Measurements from ENCODE around the gene DTNA. TPM values are rescaled to one million over a fixed set of nuclear protein-coding genes. Genes with fewer than 3 reads are reported as not detected.
"Not testable (repeated sequence)": the region's sequence is repeated elsewhere in the genome, so short reads cannot be mapped to it uniquely, and the experiment has no call there.

The DTNA gene
- polyA plus RNA-seq, 3 donors, result 20.2 to 25.2 (median 20.5) TPM

DNA sequence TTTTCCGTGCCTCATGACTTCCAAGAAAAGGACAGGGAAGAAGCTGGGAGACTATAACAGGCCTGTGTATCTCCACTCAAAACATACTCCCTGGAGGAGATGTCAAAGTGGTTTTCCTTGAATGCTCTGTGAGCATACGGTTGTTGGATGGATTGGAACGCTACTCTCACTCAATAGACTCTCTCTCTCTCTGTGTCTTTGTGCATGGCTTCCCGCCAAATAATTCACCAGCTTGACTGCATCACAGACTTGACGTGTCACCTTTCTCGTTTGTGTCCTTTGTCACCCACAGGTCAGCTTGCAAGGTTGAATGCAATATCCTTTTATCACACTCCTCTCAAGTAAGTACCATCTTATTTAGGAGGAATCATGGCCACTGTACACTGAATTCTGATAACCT, 174.3 kb downstream of the DTNA start:
- DNase-seq (ENCODE audit: low read depth in 3 of 3, low spot score in 2 of 3), result no peak

DNA sequence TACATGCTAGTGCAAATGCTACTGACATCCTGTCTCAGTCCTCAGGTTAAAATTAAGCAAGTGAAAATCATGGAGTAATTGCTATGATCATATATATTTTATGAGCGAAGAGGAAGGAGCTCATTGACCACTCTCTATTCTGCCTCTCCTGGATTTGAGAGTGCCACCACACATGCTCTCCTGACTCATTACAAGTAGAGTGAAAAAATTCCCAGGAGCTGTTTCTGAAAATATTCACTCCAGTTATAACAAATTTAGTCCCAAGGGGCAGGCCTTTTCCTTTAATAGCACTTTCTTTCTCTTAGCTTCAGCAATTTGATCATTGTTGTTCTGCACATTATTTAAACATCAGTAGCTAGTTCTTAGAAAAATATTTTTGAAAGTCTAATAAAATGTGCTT, 176.1 kb downstream of the DTNA start:
- no peak for DNase-seq (ENCODE audit: low read depth in 3 of 3, low spot score in 2 of 3)

DNA sequence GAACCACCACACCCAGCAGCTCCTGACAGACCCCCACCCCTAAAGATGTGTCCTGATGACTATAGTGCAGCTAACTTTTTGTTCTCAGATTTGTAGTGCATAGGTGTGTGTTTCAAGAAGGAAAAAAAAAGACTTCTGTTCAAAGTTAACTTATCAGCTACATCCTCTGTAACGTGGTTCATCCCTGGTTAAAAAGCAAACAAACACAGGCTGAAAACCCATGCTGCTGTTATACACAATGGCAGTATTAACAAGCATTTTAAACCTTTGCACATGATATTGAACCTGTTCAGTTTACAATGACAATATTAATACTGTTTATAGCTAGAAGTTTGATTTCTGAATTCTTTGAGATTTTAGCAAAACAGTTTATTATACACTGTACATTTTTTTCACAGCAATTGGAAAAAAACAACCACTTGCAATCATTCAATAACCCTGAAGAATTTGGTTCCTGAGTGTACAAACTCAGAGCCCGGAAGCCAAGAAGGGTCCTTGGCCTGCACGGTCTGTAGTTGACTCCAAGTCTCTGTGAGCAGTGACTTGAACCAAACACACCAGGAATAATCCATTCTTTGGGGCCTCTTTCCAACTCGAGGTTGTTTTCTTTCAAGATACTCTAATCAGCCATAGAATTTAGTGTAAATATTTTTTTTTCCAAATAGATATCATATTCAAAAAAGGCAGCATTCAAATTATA, 177.9 kb downstream of the DTNA start:
- DNase-seq (ENCODE audit: low read depth in 3 of 3, low spot score in 2 of 3), result no peak

DNA sequence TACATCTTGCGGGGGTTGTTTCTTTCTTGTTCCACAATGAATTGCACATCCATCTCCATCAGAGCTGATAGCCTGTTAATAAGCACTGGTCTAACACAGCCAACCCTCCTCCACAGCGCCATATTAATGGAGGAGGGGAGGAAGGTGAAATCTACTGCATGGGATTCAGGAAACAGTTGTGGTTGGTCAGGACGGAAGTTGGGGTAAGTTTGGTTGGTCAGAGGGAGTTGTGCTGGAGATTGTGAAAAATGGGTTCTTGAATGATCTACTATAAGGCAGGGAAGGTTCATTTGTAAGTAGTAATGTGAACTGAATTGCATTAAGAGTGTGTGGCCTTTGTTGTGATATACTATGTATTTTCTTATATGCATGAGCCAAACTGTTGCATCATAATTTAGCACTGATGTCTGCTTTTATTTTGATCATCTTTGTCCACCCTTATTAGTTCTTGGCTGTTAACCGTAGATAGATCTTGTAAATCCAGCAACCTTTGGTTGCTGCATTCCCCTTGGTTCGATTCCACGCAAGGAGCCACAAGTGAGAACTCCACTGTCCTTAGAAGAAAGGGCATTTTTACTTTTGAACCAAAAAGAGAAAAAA, 180.5 kb downstream of the DTNA start:
- DNase-seq (ENCODE audit: low read depth in 3 of 3, low spot score in 2 of 3), result no peak

DNA sequence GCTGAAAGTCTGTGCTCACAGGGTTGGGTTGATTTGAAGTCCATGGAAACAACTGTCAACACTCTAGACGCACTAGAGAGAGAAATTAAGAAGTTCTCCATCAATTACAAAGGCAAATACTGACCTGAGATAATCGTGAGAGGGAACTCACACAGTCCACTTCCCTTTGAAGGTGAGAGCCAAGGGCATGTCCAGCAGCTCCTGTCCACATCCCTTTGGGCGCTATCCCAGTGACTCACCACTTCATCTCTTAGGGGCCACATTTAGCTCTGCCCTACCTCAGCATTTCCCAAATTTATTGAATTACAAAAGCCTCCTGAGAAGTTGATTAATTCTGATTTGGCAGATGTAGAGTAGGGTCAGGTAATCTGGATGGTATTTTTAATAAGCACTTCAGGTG, 182.3 kb downstream of the DTNA start:
- no peak for DNase-seq (ENCODE audit: low read depth in 3 of 3, low spot score in 2 of 3)

DNA sequence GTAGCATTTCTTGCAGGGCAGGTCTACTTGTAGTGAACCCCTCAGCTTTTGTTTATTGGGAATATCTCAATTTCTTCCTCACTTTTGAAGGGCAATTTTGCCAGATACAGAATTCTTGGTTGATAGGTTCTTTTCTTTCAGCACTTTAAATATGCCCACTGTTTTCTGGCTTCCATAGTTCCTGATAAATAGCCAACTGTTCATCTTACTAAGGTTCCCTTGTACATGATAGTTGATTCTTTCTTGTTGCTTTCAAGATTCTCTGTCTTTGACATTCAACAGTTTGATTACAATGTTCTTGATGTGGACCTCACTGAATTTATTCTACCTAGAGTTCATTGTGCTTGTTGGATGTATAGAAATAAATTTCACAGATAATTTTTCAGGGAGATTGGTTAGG, 183.1 kb downstream of the DTNA start:
- no peak for DNase-seq (ENCODE audit: low read depth in 3 of 3, low spot score in 2 of 3)

DNA sequence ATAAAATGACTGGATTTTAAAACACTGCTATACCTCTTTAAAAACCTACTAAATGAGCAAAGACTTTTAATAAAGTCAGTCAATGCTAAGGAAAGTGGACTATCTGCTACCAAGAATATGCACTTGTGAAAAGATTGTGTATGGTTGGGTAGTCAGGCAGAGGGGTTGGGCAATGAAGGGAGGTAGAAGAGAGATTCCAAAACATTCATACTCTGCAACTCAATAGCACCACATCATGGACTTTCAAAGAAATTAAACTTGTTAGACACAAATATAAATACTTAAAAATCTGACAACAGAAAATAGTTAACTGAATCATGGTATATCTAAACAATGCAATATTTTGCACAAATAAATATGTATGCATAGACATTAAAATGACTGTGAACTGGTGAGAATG, 191.2 kb downstream of the DTNA start:
- no peak for DNase-seq (ENCODE audit: low read depth in 3 of 3, low spot score in 2 of 3)

DNA sequence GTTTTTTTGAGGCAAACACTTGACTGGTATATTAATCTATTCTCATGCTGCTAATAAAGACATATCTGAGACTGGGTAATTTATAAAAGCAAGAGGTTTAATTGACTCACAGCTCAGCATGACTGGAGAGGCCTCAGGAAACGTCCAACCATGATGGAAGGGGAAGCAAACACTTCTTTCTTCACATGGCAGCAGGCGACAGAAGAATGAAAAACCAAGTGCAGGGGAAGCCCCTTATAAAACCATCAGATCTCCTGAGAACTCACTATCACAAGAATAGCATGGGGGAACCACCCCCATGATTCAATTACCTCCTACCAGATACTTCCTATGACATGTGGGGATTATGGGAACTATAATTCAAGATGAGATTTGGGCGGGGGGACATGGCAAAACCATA, 194.9 kb downstream of the DTNA start:
- no peak for DNase-seq (ENCODE audit: low read depth in 3 of 3, low spot score in 2 of 3)

DNA sequence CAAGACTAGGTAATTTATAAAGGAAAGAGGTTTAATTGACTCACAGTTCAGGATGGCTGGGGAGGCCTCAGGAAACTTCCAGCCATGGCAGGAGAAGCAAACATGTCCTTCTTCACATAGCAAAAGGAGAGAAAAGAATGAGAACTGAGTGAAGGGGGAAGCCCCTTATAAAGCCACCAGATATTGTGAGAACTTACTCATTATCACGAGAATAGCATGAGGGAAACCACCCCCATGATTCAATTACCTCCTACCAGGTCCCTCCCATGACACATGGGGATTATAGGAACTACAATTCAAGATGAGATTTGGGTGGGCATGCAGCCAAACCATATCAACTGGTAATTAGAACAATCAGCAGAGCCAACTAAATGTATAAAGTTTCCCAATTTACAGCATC, 196.9 kb downstream of the DTNA start:
- DNase-seq (ENCODE audit: low read depth in 3 of 3, low spot score in 2 of 3), result not testable (repeated sequence)

DNA sequence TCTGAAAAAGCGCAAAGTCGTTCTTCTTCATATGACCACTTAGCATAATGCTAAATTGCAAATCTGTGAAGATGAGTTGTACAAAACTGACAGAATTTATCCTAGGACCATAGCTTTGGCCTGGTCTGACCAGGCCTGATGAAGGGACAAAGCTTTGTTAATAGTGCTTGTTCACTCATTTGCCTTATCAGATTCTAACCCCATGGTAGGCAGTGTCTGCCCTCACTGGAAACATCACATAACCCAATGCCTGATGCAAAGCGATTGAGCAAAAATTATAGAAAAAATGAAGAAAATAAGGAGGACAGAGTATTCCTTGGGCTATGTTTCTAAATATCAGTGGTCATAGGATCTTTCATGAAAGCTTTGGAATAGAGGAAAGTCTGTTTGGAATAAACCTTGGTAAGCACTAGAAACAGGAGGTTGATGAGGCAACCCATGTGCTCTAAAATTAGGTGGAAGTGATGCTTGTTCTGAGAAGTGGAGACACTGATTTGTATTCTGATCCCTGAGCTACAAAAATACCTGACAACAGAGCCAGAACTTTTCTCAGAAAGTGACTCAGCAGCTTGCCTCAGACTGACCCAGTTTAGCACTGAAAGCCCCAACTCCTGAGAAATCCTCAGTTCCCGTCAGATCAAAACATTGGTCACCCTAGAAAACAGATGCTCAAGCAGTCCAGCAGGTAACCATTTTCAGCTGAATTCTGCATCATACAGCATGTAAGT, 199.7 kb downstream of the DTNA start:
- no peak for DNase-seq (ENCODE audit: low read depth in 3 of 3, low spot score in 2 of 3)

DNA sequence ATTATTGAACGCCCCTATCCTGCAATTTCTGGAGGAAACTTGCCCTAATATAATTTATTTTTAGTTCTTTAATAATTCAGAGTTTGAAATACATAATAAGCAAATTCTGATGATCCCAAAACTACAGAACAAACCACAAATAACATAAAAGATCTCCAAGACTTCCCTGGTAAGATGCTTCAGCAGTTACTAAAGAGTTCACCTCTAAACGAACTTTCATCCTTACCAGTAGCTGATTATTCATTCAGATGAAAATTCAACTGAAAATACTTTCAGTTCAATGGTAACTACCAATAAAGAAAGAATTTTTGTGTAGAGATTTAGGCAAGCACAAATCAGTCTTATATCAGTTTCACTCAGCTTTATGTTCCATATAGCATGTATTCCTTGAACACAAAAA, 201.0 kb downstream of the DTNA start:
- DNase-seq (ENCODE audit: low read depth in 3 of 3, low spot score in 2 of 3), result no peak

DNA sequence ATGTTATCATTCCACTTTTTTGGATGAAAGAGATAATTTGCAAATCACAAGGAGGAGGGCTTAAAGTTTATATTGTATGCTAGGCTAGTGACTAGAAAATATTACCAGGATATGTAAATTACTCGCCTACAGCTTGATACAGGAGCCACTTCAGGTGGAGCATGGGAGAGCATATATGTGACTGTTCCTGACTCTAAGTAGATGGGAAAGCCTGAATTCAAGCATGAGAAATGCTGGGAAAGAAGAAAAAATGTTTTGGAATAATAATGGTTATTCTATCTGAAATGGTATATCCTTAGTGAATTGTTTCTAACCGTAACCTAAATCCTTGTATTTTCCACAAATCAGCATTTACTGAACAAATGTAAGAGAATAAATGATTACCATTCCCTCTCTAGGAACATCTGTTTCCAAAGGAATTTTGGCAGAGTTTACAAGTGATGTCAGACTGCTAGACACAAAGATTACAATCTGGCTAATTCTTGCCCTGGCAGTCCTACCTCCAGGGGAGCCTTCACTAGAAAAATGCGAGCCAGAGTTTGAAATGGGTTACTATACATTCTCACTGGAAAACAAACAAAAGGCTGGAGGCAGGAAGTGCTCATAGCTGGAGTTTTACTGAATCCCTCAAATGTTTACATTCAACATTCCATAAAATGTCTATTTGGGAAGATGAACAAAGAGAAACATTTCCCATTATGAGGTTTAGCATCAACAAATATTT, 201.7 kb downstream of the DTNA start:
- no peak for DNase-seq (ENCODE audit: low read depth in 3 of 3, low spot score in 2 of 3)

DNA sequence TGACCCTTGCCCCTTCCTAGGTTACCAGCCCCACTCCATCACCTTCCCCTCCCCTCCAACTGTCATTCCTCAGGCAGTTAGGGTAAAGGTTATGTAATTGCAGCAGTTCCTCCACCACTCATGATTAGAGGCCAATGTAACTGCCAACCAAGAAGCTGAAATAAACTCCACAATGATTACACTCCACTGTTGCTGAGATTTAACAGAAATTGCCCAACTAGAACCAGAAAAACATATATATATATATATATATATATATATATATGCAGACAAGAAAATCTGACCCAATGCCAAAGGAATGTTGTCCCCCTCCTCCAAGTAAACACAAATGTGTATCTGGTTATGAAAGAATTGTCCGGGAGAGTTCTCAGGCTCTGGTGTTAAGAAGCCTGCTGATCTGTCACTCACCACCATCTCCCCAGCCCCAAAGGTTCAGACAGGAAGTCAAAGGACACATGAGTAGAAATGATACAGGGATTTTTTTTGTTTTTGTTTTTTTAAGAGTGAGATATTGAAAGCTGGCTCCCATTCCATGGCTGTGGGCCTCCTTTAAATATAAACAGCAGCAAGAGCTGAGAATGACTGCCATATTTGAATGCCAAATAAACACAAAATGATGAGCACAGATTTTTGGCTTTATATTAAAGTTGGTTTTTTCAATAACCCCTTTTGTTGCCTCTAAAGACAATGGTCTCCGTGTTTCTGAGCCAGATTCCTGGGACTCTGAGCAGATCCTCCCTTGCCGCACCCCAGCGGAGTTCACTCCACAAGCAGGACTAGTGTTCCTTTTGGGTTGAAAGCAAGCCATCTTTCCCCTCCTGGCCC, 204.0 kb downstream of the DTNA start:
- DNase-seq (ENCODE audit: low read depth in 3 of 3, low spot score in 2 of 3), result no peak

DNA sequence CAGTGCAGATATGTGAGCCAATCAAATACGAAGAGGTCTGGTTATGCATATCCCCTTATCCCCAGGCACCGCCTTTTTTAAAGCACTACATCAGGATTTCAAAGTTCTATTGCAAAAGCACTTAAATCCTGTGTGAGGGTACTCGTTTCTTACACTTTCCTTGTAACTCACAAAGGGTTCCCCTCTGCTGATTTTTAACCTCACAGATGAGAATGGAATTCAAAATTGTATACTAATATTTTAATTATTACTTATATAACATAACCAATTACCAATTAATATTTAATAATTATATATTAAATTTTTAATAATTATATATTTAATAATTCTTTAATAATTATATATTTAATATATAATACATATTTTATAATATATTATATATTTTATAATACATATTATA, 204.9 kb downstream of the DTNA start:
- DNase-seq (ENCODE audit: low read depth in 3 of 3, low spot score in 2 of 3), result no peak

DNA sequence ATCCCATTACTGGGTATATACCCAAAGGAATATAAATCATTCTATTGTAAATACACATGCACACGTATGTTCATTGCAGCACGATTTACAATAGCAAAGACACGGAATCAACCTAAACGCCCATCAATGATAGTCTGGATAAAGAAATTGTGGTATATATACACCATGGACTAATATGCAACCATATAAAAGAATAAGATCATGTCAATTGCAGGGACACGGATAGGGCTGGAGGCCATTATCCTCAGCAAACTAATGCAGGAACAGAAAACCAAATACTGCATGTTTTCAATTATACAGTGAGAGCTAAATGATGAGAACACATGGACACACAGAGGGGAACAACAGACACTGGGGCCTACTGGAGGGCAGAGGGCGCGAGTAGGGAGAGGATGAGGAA, 206.4 kb downstream of the DTNA start:
- not testable (repeated sequence) for DNase-seq (ENCODE audit: low read depth in 3 of 3, low spot score in 2 of 3)

DNA sequence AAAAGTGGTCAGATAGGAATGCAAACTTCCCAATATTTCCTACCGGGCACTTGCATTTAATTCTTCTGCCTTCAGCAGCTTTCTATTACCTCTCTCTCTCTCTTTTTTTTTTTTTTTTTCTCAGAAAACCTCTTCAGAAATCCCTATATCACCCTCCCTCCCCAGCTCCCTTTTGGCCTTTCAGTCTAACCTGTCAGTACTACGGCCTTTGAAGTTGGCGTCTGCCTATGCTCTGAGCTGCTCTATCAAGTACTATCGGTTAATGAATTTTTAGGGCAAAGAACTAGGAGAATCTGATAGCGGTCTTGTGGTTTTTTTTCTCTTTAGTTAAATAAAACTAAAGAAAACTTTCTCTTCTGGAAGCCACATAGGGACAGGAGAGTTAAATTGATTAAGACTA, 208.8 kb downstream of the DTNA start:
- no peak for DNase-seq (ENCODE audit: low read depth in 3 of 3, low spot score in 2 of 3)

DNA sequence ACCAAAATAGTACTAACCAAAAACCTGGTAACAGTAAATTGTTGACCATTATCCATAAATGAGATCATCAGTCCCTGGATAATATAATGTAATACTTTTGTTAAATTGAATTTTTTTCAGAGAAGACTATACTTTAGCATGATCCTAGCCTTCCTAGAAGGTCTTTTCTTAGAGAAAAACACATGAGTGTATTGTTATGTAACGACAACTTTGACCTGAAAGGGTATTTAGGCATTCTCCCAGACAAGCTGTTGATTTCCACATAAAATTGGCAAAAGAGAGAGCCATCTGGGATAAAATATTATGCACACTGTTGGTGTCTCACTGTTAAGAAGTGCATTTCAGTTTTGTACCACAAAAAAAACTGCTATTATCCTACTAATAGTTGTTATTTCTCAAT, 211.1 kb downstream of the DTNA start:
- no peak for DNase-seq (ENCODE audit: low read depth in 3 of 3, low spot score in 2 of 3)

DNA sequence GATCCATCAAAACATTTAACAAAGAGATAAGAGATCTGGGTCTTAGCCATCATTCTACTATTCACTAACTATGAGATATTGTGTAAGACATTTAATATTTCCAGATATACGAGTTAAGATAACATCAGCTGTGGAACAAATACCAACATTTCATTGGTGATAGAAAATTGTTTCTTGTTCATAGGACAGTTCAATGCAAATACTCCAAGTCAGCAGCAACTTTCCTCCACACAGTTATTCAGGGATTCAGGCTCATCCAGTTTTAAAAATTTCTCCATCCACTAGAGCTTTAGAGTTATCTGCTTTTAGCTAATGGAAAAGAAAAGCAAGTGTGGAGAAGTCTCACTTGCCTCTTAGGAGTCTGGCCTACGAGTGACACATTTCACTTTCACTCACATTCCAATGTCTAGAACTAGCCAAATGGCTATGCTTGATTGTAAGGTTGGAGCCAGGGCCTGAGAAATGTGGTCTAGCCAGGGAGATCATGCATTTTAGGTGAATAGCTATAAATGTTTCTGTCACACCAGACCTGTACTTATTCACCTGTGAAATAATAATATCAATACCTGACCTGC, 211.8 kb downstream of the DTNA start:
- no peak for DNase-seq (ENCODE audit: low read depth in 3 of 3, low spot score in 2 of 3)

DNA sequence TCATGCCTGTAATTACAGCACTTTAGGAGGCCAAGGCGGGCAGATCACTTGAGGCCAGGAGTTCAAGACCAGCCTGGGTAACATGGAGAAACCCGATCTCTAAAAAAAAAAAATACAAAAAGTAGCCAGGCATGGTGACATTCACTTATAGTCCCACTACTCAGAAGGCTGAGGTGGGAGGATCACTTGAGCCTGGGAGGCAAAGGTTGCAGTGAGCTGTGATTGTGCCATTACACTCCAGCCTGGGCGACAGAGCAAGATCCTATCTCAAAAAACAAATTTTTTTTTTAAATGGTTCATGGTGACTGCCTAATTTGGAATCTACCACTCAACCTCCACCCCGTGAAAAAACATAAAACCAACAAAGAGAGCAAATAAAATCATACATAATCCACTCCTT, 212.5 kb downstream of the DTNA start:
- DNase-seq (ENCODE audit: low read depth in 3 of 3, low spot score in 2 of 3), result not testable (repeated sequence)

DNA sequence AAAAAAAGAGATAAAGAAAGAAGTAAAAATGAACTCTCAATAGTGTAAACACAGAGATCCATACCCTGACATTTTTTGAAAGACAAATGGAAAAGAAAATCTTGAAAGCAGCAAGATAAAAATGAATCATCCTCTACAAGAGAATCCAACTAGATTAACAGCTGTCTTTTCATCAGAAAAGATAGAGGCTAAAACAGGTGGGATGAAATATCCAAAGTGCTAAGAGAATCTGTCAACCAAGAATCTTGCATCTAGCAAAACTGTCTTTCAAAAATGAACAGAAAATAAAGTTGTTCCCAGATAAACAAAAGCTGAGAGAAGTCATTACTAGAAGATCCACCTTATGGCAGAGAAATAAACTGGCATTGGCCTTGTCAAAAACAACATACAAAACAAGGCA, 213.8 kb downstream of the DTNA start:
- DNase-seq (ENCODE audit: low read depth in 3 of 3, low spot score in 2 of 3), result no peak
